CD4-positive, alpha-beta T cell (primary cell): ENCODE results near the gene PDF. TPM values are rescaled to one million over a fixed set of nuclear protein-coding genes. Genes with fewer than 3 reads are reported as not detected.
A peak's percentile ranks its signal among the peaks of the same experiment; 100 is the strongest.

Experiments
- ATAC-seq: fragments of 200-7000 bp; cut with Tn5 transposase; one replicate; pipeline ENCODE4 v1.10.0; 2022; ENCODE audit warnings: mild to moderate bottlenecking; ENCODE audit not compliant: poor library complexity
- CTCF ChIA-PET: fragments of 350-600 bp; sonication (Branson Sonifier 250); formaldehyde crosslinking; loops from one replicate; lab custom pipeline; 2021; ENCODE audit warnings: antibody characterized with exemption, inconsistent platforms; lab: Charles Lee
- POLR2A ChIA-PET: fragments of 350-600 bp; sonication (Branson Sonifier 250); formaldehyde crosslinking; loops from one replicate; lab custom pipeline; 2021; ENCODE audit warnings: antibody characterized with exemption, inconsistent platforms; lab: Charles Lee
- DNase-seq, 14 experiments: peaks; one replicate each; pipeline ENCODE4 v3.0.0-alpha.2; 2013 to 2020; ENCODE audit warnings: mixed read lengths in 2 of 14
- H3K27ac ChIP-seq, 2 donors: one replicate each; pipeline versions ENCODE4 v1.5.1 to v1.7.0; 2013; ENCODE audit warnings: low read length in 2 of 2, low read depth in 1 of 2, mild to moderate bottlenecking in 1 of 2
- H3K27me3 ChIP-seq, 2 experiments: 1 replicate in 1 of 2; 2 replicates in 1 of 2; pipeline versions ENCODE4 v1.6.1 to v1.7.0; 2013; ENCODE audit warnings: low read length in 2 of 2, control low read depth in 1 of 2, mild to moderate bottlenecking in 1 of 2, moderate library complexity in 1 of 2; ENCODE audit not compliant: insufficient read depth in 2 of 2, control insufficient read depth in 1 of 2
- H3K36me3 ChIP-seq: one replicate; pipeline ENCODE4 v1.6.1; 2013; ENCODE audit warnings: low read length, control low read depth; ENCODE audit not compliant: insufficient read depth
- H3K4me1 ChIP-seq: one replicate; pipeline ENCODE4 v1.6.1; 2013; ENCODE audit warnings: low read length, control low read depth; ENCODE audit not compliant: insufficient read depth
- H3K4me3 ChIP-seq: one replicate; pipeline ENCODE4 v1.5.1; 2013; ENCODE audit warnings: mild to moderate bottlenecking, low read length, moderate library complexity
- H3K9me3 ChIP-seq, 2 experiments: 1 replicate in 1 of 2; 2 replicates in 1 of 2; pipeline versions ENCODE4 v1.6.1 to v1.7.0; 2013; ENCODE audit warnings: low read length in 2 of 2, mild to moderate bottlenecking in 2 of 2, control low read depth in 1 of 2, moderate library complexity in 1 of 2; ENCODE audit not compliant: control insufficient read depth in 1 of 2, insufficient read depth in 1 of 2
- H3K27ac Mint-ChIP-seq: one replicate; pipeline ENCODE4 v1.8.0; 2020; ENCODE audit warnings: mixed read lengths
- H3K27me3 Mint-ChIP-seq: one replicate; pipeline ENCODE4 v1.8.0; 2021; ENCODE audit warnings: mixed read lengths
- H3K36me3 Mint-ChIP-seq: one replicate; pipeline ENCODE4 v1.8.0; 2021; ENCODE audit warnings: low read depth, mixed read lengths
- H3K4me1 Mint-ChIP-seq: one replicate; pipeline ENCODE4 v1.8.0; 2021; ENCODE audit warnings: low read depth, mixed read lengths
- H3K4me3 Mint-ChIP-seq: one replicate; pipeline ENCODE4 v1.8.0; 2020; ENCODE audit warnings: mild to moderate bottlenecking, mixed read lengths
- H3K9me3 Mint-ChIP-seq: one replicate; pipeline ENCODE4 v1.8.0; 2020; ENCODE audit warnings: mixed read lengths
- intact Hi-C, 2 experiments: fragments of 100-400 bp; cut with DNase I in 1 of 2; cut with micrococcal nuclease in 1 of 2; formaldehyde crosslinking; loops; one replicate each; pipeline versions ENCODE4 v1.15.1 to v1.9.0; 2023 to 2025; cut with DNase I, micrococcal nuclease
- total RNA-seq, 174 experiments: library from RNA in 2 of 174; stranded (reverse) in 2 of 174; gene quantifications; one replicate each; pipeline ENCODE4 v1.2.3 and lab custom pipeline; 2021 to 2026
- TF ChIP-seq, protein P1 (sequence below): fragments of 200-600 bp; IDR thresholded peaks from one replicate; pipeline ENCODE4 v1.8.0; 2022; ENCODE audit warnings: antibody characterized with exemption, mild to moderate bottlenecking

The PDF gene
- total RNA-seq, 2 experiments from 2014 or later, result 2.8 to 2.9 TPM

DNA sequence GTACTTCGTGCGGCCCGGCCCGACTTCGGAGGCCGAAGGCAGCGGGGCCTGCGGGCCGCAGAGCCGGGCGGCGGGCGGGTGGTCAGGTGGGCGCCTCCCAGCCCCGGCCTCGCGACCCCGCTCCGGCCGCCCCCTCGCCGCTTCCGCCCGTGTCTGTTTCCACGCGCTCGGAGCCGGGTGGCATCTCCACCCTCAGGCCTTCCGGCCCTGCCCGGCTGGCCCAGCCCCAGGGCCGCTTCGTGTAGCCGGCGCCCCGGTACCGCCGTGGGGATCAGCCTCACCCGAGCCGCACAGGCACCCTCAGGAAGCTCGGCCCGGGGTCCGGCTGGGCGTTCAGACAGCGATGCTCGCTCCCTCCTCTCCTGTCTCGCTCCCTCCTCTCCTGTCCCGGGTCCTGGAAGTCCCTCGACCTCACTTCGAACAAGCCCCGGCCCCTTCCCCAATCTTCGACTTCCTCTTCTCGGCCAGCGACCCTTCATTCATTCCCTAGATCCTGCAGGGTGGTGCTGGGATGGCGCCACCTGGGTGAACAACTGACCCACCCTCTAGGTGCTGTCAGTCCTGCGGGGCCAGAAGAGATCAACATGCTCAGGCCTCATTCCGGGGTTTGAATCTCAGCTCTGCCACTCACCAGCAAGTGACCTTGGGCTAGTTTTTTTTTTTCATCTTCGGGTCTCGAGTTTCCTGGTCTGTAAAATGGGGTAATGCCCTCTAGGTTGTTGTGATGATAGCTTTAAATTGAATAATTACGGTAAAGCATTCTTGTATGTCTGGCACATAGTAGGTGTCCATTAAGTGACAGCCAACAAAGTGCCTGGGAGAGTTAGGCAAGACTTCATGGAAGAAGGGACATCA lies 18.6 kb downstream of the PDF start:
- H3K36me3 ChIP-seq, result peaks cover 31% of the 10 kb centered on the region
- Mint-ChIP-seq H3K9me3 (no peaks in the 10 kb centered on the region), H3K27me3 (no peaks in the 10 kb centered on the region), H3K4me3 (peak overlapping the region; percentile 99), H3K4me1 (peaks cover 34% of the 10 kb centered on the region), H3K27ac (peak overlapping the region; percentile 92), H3K36me3 (peaks cover 36% of the 10 kb centered on the region)
- DNase-seq (peak in 8 of 14 experiments; percentile 21 to 66 (median 46)), ATAC-seq (peak; percentile 17)
- no peaks in the 10 kb centered on the region for H3K9me3 ChIP-seq
- H3K4me3 ChIP-seq, result peak overlapping the region; percentile 64
- ChIA-PET CTCF (interaction anchor here (0.8 to 1.4 kb wide), 3 partner anchors 25 to 28 kb away, joined by 3 to 4 read pairs (median 3); partner anchors contain the start of gene NIP7), POLR2A (interaction anchor here (0.7 to 2.0 kb wide), 4 partner anchors 18 to 30 kb away, joined by 3 to 6 read pairs (median 3); partner anchors contain the start of genes COG8 and PDF)
- H3K27ac ChIP-seq, result peak overlapping the region; percentile 14 to 67
- no peaks in the 10 kb centered on the region for H3K27me3 ChIP-seq
- TF ChIP-seq, protein P1, sequence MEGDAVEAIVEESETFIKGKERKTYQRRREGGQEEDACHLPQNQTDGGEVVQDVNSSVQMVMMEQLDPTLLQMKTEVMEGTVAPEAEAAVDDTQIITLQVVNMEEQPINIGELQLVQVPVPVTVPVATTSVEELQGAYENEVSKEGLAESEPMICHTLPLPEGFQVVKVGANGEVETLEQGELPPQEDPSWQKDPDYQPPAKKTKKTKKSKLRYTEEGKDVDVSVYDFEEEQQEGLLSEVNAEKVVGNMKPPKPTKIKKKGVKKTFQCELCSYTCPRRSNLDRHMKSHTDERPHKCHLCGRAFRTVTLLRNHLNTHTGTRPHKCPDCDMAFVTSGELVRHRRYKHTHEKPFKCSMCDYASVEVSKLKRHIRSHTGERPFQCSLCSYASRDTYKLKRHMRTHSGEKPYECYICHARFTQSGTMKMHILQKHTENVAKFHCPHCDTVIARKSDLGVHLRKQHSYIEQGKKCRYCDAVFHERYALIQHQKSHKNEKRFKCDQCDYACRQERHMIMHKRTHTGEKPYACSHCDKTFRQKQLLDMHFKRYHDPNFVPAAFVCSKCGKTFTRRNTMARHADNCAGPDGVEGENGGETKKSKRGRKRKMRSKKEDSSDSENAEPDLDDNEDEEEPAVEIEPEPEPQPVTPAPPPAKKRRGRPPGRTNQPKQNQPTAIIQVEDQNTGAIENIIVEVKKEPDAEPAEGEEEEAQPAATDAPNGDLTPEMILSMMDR, result no peak
- intact Hi-C loops, result loop anchor here (1.0 to 5.0 kb wide), 6 partner anchors 19 to 451 kb away; partner anchors contain the start of genes COG8 (in 2 of the 2), NIP7 (in 2 of the 2), PDF (in 1 of the 2) and WWP2 (in 1 of the 2)
- H3K4me1 ChIP-seq, result peaks cover 38% of the 10 kb centered on the region

DNA sequence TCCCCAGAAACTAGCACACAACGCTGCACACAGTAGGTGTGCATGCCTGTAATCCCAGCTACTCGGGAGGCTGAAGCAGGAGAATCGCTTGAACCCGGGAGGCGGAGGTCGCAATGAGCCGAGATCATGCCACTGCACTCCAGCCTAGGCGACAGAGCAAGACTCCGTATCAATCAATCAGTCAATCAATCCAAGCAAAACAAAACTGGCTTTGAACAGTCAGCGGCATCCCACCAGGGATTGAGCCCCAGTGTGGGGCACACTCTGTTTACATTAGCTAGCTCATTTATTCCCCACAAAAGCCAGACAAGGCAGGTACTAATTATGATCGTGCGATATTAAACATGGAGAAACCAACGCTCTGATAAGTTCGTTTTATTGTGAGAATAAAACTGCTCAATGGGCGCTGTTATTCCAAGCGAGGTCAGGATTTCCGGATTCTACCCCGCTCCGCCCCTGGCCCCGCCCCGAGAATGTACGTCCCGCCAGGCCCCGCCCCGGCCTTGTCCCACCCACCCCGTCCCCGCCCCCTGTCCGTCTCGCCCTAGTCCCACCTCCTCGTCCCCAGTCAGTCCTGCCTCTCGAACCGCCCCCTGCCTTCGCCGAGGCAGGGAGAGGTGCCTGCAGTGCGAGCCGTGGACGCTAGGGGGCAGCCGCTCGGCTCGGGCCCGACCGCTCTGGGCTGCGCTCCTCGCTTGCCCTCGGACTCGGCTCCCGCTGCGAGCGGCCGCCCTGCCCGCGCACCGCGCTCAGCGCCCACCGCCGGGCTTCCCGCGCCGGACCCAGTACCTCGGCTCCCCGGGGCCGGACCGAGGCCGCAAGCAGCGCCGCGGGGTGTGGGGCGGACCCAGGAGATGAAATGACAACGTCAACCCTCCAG lies 19.5 kb downstream of the PDF start, which contains the start of gene VPS4A:
TSS of gene VPS4A (plus strand) at position 698 of the 880 bp plus-strand sequence. CDS start at position 860, 162 bp downstream.
- peaks cover 38% of the 10 kb centered on the region for H3K4me1 ChIP-seq
- no peaks in the 10 kb centered on the region for H3K27me3 ChIP-seq
- H3K9me3 Mint-ChIP-seq, result no peaks in the 10 kb centered on the region
- peak within 1 kb of the TSS; percentile 64 for H3K4me3 ChIP-seq
- ATAC-seq, result peak; percentile 97
- peak; percentile 96 to 99 (median 97) for DNase-seq
- H3K4me1 Mint-ChIP-seq, result peaks cover 34% of the 10 kb centered on the region
- H3K36me3 Mint-ChIP-seq, result peaks cover 28% of the 10 kb centered on the region
- peak within 1 kb of the TSS; percentile 66 to 75 for H3K27ac ChIP-seq
- no peaks in the 10 kb centered on the region for H3K27me3 Mint-ChIP-seq
- H3K36me3 ChIP-seq, result peaks cover 22% of the 10 kb centered on the region
- H3K9me3 ChIP-seq, result no peaks in the 10 kb centered on the region
- H3K27ac Mint-ChIP-seq, result peak within 1 kb of the TSS; percentile 92
- POLR2A ChIA-PET, result interaction anchor here (1.0 to 1.7 kb wide), 4 partner anchors 19 to 122 kb away, joined by 3 to 6 read pairs (median 4); partner anchors contain the start of genes COG8, NIP7 and PDF
- TF ChIP-seq, protein P1, result peak; percentile 70
- H3K4me3 Mint-ChIP-seq, result peak within 1 kb of the TSS; percentile 99
- CTCF ChIA-PET, result interaction anchor here (1.4 kb wide), 1 partner anchor 26 kb away, joined by 4 read pairs; no protein-coding TSS in a partner anchor
- intact Hi-C loops, result loop anchor here (1.0 to 5.0 kb wide), 6 partner anchors 19 to 452 kb away; partner anchors contain the start of genes COG8 (in 2 of the 2), NIP7 (in 2 of the 2), PDF (in 1 of the 2) and WWP2 (in 1 of the 2)
